RWPE1 (cell line): ENCODE results near the gene SDC4.

ENCODE experiments used
- CTCF ChIA-PET: fragments of 350-600 bp; sonication (Branson Sonifier 250); formaldehyde crosslinking; extraction: SDS; loops from one replicate; lab custom pipeline; 2021; lab: Yijun Ruan, JAX
- POLR2A ChIA-PET: fragments of 400-600 bp; formaldehyde crosslinking; extraction: SDS; loops from one replicate; lab custom pipeline; 2020; ENCODE audit warnings: antibody characterized with exemption; ENCODE audit not compliant: low non-redundant PET; lab: Yijun Ruan, JAX
- DNase-seq: peaks from one replicate; pipeline ENCODE4 v3.0.0; 2012; ENCODE audit warnings: low spot score
- H3K27ac ChIP-seq: fragments of 450-650 bp; 2 replicates; pipeline ENCODE4 v1.5.1; 2017
- TF ChIP-seq, protein P1 (sequence below): fragments of 450-650 bp; conservative IDR thresholded peaks from 2 replicates; pipeline ENCODE4 v1.5.1; 2017; ENCODE audit warnings: low read depth, mild to moderate bottlenecking

The SDC4 gene

DNA sequence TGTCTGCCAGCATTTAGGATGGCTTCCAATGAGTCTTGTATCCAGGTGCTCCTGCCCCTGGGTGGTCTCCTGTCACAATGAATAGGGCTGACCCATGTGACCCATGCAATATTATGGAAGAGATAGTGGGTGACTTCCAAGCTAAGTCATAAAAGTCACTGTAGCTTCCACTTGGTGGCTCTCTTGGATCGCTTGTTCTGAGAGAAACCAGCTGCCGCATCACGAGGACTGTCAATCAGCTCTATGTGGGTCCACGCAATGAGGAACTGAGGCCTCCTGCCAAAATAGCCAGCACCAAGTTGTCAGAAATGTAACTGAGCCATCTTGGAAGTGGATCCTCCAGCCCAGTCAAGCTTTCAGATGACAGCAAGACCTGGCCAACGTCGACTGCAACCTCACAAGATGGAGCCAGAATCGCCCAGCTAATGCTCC is 25.3 kb downstream of the SDC4 start:
- TF ChIP-seq, protein P1, sequence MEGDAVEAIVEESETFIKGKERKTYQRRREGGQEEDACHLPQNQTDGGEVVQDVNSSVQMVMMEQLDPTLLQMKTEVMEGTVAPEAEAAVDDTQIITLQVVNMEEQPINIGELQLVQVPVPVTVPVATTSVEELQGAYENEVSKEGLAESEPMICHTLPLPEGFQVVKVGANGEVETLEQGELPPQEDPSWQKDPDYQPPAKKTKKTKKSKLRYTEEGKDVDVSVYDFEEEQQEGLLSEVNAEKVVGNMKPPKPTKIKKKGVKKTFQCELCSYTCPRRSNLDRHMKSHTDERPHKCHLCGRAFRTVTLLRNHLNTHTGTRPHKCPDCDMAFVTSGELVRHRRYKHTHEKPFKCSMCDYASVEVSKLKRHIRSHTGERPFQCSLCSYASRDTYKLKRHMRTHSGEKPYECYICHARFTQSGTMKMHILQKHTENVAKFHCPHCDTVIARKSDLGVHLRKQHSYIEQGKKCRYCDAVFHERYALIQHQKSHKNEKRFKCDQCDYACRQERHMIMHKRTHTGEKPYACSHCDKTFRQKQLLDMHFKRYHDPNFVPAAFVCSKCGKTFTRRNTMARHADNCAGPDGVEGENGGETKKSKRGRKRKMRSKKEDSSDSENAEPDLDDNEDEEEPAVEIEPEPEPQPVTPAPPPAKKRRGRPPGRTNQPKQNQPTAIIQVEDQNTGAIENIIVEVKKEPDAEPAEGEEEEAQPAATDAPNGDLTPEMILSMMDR, result peak; percentile 71
- peak overlapping the region; percentile 38 for H3K27ac ChIP-seq
- no peak for DNase-seq
- POLR2A ChIA-PET, result interaction anchor here (0.5 to 1.9 kb wide), 3 partner anchors 21 to 49 kb away, joined by 9 to 11 read pairs (median 11); partner anchors contain the start of gene SYS1
- CTCF ChIA-PET, result interaction anchor here (0.5 to 5.2 kb wide), 21 partner anchors 11 to 448 kb away, joined by 3 to 82 read pairs (median 4); partner anchors contain the start of genes SDC4 and SYS1

DNA sequence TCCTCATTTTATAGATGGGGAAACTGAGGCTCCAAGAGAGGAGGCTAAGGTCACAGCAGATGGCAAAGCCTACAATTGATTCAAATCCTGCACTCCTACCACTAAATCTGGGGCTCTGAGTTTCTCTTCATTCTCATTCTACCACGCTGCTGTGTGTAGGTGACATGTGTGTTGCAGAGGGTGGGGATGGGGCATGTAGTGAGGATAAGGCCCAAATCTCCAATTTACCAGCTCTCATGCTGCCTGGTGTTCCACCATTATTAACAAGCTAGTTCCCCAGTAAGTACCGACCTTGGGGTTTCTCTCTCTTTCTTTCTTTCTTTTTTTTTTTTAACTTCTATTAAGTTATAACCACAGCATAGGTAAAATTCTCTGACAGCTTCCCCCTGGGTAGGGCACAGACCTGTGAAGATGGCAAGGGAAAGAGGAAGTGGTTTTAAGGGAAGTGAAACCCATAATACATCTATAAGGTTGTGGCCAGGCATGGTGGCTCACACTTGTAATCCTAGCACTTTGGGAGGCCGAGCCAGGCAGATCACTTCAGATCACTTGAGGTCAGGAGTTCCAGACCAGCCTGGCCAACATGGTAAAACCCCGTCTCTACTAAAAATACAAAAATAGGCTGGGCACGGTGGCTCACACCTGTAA is 27.2 kb downstream of the SDC4 start:
- CTCF ChIA-PET, result interaction anchor here (0.5 to 5.2 kb wide), 10 partner anchors 9 to 449 kb away, joined by 3 to 82 read pairs (median 5); partner anchors contain the start of gene SYS1
- peak overlapping the region; percentile 9 for H3K27ac ChIP-seq
- TF ChIP-seq, protein P1, result no peak
- no peak for DNase-seq
- POLR2A ChIA-PET, result no interaction called here

DNA sequence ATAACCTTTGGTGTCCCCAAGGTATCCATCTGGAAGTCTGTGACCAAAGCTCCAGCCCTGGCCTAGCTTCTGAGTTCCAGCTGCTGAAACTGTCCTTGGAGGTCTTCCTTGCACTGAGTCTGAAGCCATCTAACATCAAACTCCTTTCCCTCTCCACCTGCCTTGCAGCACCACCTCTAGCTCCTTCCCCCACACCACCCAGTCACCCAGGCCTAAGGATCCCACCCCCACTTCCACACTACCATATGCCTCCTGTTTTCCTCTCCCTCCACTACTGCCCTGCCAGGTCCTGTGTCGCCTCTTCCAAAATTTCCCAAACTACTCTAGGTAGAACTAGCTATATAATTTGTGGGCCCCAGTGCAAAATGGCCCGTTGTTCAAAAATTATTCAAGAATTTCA is 29.3 kb downstream of the SDC4 start:
- TF ChIP-seq, protein P1, result no peak
- POLR2A ChIA-PET, result interaction anchor here (0.7 kb wide), 1 partner anchor 101 kb away, joined by 3 read pairs; no protein-coding TSS in a partner anchor
- H3K27ac ChIP-seq, result no peak overlapping the region; the same call in 1 of the 2 replicates
- CTCF ChIA-PET, result interaction anchor here (0.6 to 5.1 kb wide), 32 partner anchors 8 to 1158 kb away, joined by 3 to 48 read pairs (median 5); partner anchors contain the start of genes MATN4 and SYS1
- DNase-seq, result no peak

DNA sequence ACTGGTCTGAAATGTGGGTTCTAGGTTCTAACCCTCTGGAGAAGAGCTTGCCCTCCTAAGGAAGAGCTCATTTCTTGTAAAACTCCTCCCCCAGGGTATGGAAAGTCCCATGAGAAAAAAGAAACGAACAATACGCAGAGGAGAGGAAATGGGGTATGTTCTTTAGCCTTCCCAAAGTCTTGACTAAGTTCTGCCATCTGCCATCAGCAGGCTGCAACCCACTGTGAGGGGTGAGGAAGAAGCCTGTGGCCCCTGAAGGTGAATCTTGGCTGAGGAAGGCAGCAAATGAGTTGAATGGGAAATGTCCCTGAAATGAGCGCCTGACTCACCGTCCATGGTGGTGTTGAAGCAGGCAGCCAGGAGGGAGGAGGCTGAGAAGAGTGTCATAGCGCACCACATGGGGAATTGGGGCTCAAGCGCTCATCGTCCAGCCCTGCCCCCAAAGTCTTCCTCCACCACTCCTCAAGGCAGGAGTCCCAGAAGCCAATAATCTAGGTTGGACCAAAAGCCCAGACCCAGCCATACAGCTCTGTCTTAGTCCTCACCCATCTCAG is 29.8 kb downstream of the SDC4 start:
- DNase-seq, result no peak
- TF ChIP-seq, protein P1, result no peak
- no peak overlapping the region; the same call in 1 of the 2 replicates for H3K27ac ChIP-seq
- CTCF ChIA-PET, result interaction anchor here (0.6 to 5.1 kb wide), 31 partner anchors 8 to 1159 kb away, joined by 3 to 48 read pairs (median 5); partner anchors contain the start of genes MATN4 and SYS1
- POLR2A ChIA-PET, result interaction anchor here (0.7 kb wide), 1 partner anchor 101 kb away, joined by 3 read pairs; no protein-coding TSS in a partner anchor

DNA sequence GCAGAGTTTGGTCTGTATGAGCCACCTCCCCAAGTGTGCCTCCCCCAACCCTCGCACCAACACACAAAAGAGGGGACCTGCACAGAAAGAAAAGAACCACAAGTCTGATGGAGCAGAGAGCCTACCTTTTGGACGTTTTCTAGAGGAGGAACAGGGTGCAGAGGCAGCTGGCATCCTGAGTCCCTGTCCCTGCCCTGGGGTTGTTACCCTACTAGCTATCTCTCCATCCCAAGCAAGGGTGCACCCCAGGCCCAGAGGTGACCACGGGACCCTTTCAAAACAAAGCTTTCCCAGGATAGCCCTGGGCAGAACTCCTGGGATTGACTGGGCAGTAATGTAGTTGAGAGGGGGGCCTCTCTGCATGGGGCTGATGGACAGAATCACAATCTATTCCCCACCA is 30.4 kb downstream of the SDC4 start:
- DNase-seq, result no peak
- H3K27ac ChIP-seq, result no peak overlapping the region
- ChIA-PET CTCF (interaction anchor here (0.6 to 5.1 kb wide), 14 partner anchors 9 to 461 kb away, joined by 3 to 48 read pairs (median 6); partner anchors contain the start of gene PIGT), POLR2A (no interaction called here)
- TF ChIP-seq, protein P1, result no peak
